Karpas-422 (cell line): ENCODE results near the gene AKT3. TPM values are rescaled to one million over a fixed set of nuclear protein-coding genes. Genes with fewer than 3 reads are reported as not detected.

Experiments
- DNase-seq: peaks from one replicate; pipeline ENCODE4 v3.0.0-alpha.2; 2015
- H2AFZ ChIP-seq: fragments of 200-600 bp; sonication (generic); 2 replicates; pipeline ENCODE4 v1.6.1; 2014; ENCODE audit warnings: antibody characterized with exemption, low read length, mixed read lengths
- H3K27ac ChIP-seq: fragments of 200-600 bp; sonication (generic); 2 replicates; pipeline ENCODE4 v1.5.1; 2014; ENCODE audit warnings: mild to moderate bottlenecking, low read length, moderate library complexity
- H3K27me3 ChIP-seq: fragments of 200-600 bp; sonication (generic); 2 replicates; pipeline ENCODE4 v1.6.1; 2014; ENCODE audit warnings: low read length, mixed read lengths
- H3K36me3 ChIP-seq: fragments of 200-600 bp; sonication (generic); 2 replicates; pipeline ENCODE4 v1.6.1; 2014; ENCODE audit warnings: low read length, mixed read lengths; ENCODE audit not compliant: insufficient read depth
- H3K4me1 ChIP-seq: fragments of 200-600 bp; sonication (generic); 2 replicates; pipeline ENCODE4 v1.6.1; 2014; ENCODE audit warnings: mild to moderate bottlenecking, low read length, mixed read lengths
- H3K4me2 ChIP-seq: fragments of 200-600 bp; sonication (generic); 2 replicates; pipeline ENCODE4 v1.6.1; 2014; ENCODE audit warnings: low read length, low read depth, mild to moderate bottlenecking; ENCODE audit not compliant: poor library complexity, severe bottlenecking
- H3K4me3 ChIP-seq: fragments of 200-600 bp; sonication (generic); 2 replicates; pipeline ENCODE4 v1.5.1; 2014; ENCODE audit warnings: mild to moderate bottlenecking, antibody characterized with exemption, low read length, mixed read lengths
- H3K79me2 ChIP-seq: fragments of 200-600 bp; sonication (generic); 2 replicates; pipeline ENCODE4 v1.6.1; 2014; ENCODE audit warnings: mild to moderate bottlenecking, low read length, mixed read lengths
- H3K9ac ChIP-seq: fragments of 200-600 bp; sonication (generic); 2 replicates; pipeline ENCODE4 v1.6.0; 2014; ENCODE audit warnings: low read length
- H3K9me2 ChIP-seq: fragments of 200-600 bp; sonication (generic), shearing (Covaris generic); replicated peaks from 2 replicates; pipeline ENCODE4 v1.6.0; 2014; ENCODE audit warnings: mild to moderate bottlenecking, low read length, moderate library complexity; ENCODE audit not compliant: insufficient read depth
- H3K9me3 ChIP-seq: fragments of 300-700, 200-600 bp; sonication (generic); 2 replicates; pipeline ENCODE4 v1.6.1; 2014; ENCODE audit warnings: low read length, mixed read lengths
- H4K20me1 ChIP-seq: fragments of 200-600 bp; sonication (generic); 2 replicates; pipeline ENCODE4 v1.6.1; 2014; ENCODE audit warnings: mild to moderate bottlenecking, antibody characterized with exemption, low read length, low read depth; ENCODE audit not compliant: insufficient read depth
- total RNA-seq: library from RNA; depleted of rRNA; stranded (reverse); fragments of >200 nt; shearing (Covaris generic); gene quantifications from 2 replicates; pipeline ENCODE4 v1.2.3, GENCODE V29; 2014; ENCODE audit warnings: low replicate concordance

Gene AKT3
- total RNA-seq, 1 experiment from 2014 or later, result 0.11 TPM

GRCh38 chr1:243462929-243463697 is 386.9 kb downstream of the AKT3 start:
- no peak overlapping the region for H3K4me3 ChIP-seq
- H3K9ac ChIP-seq, result no peak overlapping the region
- no peaks in the 10 kb centered on the region for H3K9me3 ChIP-seq
- H4K20me1 ChIP-seq, result no peaks in the 10 kb centered on the region
- no peak overlapping the region for H2AFZ ChIP-seq
- H3K79me2 ChIP-seq, result no peaks in the 10 kb centered on the region
- H3K9me2 ChIP-seq, result no peaks in the 10 kb centered on the region
- DNase-seq, result no peak
- peaks cover 9% of the 10 kb centered on the region for H3K4me1 ChIP-seq
- H3K27me3 ChIP-seq, result no peaks in the 10 kb centered on the region
- H3K4me2 ChIP-seq, result no peak overlapping the region
- H3K36me3 ChIP-seq, result no peaks in the 10 kb centered on the region
- no peak overlapping the region for H3K27ac ChIP-seq

DNA sequence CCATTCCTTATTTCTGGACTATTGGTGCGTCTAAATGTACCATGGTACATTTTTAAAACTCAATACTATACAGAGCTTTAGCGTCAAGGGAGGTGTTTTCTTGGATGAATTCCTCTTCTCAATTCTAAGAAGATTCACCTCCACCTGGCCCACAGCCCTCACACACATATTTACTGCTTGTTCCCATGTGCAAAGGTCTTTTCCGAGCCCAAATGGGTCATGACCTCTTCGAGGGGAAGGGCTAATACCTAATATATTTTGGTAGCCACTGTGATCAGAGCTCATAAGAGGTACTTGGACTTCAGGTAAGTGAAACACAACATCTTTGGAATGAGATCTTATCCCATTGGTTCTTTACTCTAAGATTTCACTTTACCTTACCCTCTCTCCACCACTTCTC is 388.3 kb downstream of the AKT3 start:
- no peak overlapping the region for H3K4me3 ChIP-seq
- H3K27me3 ChIP-seq, result no peaks in the 10 kb centered on the region
- no peak overlapping the region for H3K27ac ChIP-seq
- no peaks in the 10 kb centered on the region for H3K9me3 ChIP-seq
- peaks cover 9% of the 10 kb centered on the region for H3K4me1 ChIP-seq
- H3K79me2 ChIP-seq, result no peaks in the 10 kb centered on the region
- no peaks in the 10 kb centered on the region for H3K36me3 ChIP-seq
- no peak overlapping the region for H2AFZ ChIP-seq
- no peak overlapping the region for H3K9ac ChIP-seq
- no peaks in the 10 kb centered on the region for H4K20me1 ChIP-seq
- no peaks in the 10 kb centered on the region for H3K9me2 ChIP-seq
- no peak for DNase-seq
- no peak overlapping the region for H3K4me2 ChIP-seq

DNA sequence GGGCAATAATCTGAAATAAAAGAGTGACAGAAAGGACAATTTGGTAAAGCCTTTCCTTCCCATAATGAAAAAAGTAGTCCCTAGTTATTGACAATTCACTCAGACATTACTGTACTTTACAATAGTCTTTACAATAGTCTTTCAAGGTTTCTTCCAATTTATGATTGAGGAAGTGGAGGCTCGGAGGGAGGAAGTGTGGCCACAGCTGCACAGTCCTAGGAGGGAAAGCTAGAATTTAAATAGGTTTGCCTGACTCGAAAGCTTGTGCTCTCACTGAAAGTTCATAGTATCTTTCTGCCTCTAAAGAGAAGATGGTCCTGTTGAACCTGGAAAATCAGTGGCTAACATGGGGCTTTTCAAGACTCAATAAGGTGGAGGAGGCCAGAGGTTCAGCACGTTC is 391.0 kb downstream of the AKT3 start:
- no peaks in the 10 kb centered on the region for H4K20me1 ChIP-seq
- no peak overlapping the region for H3K4me3 ChIP-seq
- no peak overlapping the region for H3K27ac ChIP-seq
- no peaks in the 10 kb centered on the region for H3K9me2 ChIP-seq
- H3K36me3 ChIP-seq, result no peaks in the 10 kb centered on the region
- peak; percentile 61 for DNase-seq
- H2AFZ ChIP-seq, result no peak overlapping the region
- H3K9ac ChIP-seq, result no peak overlapping the region
- no peaks in the 10 kb centered on the region for H3K79me2 ChIP-seq
- H3K4me2 ChIP-seq, result no peak overlapping the region
- peaks cover 9% of the 10 kb centered on the region for H3K4me1 ChIP-seq
- no peaks in the 10 kb centered on the region for H3K9me3 ChIP-seq
- H3K27me3 ChIP-seq, result no peaks in the 10 kb centered on the region

DNA sequence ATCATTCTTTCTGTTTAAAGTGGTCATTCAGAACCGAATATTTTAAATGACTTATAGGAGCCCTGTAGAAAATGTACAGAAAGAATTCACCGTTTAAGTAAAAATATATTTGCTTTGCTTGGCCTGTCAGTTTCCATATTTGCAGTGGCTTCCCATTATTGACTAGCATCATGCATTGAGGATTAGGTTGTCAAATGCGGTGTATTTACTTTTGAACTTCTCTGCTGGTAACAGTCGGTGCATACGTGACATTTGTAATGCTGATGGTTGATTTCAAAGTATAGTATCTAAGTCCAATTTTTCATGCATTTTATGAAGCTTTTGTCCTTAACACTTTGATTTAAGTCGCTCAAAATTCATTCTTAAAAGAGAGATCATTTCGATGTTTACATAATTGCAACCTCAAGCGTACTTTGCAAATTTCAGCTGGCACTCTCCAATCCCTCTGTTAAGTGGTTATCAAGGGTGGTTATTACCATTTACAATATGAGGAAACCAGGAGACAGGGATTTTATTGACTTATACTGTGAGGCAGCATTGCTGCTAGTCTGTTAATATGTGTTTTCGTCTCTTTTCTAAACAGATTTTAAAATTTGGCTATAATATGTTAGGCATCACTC is 392.6 kb downstream of the AKT3 start:
- Histone ChIP-seq H3K27me3 (no peaks in the 10 kb centered on the region), H4K20me1 (no peaks in the 10 kb centered on the region), H3K4me3 (no peak overlapping the region), H3K9me3 (no peaks in the 10 kb centered on the region), H3K27ac (no peak overlapping the region), H3K4me2 (no peak overlapping the region), H3K36me3 (no peaks in the 10 kb centered on the region), H3K79me2 (no peaks in the 10 kb centered on the region), H2AFZ (no peak overlapping the region), H3K4me1 (peaks cover 17% of the 10 kb centered on the region), H3K9ac (no peak overlapping the region), H3K9me2 (no peaks in the 10 kb centered on the region)
- DNase-seq, result no peak

DNA sequence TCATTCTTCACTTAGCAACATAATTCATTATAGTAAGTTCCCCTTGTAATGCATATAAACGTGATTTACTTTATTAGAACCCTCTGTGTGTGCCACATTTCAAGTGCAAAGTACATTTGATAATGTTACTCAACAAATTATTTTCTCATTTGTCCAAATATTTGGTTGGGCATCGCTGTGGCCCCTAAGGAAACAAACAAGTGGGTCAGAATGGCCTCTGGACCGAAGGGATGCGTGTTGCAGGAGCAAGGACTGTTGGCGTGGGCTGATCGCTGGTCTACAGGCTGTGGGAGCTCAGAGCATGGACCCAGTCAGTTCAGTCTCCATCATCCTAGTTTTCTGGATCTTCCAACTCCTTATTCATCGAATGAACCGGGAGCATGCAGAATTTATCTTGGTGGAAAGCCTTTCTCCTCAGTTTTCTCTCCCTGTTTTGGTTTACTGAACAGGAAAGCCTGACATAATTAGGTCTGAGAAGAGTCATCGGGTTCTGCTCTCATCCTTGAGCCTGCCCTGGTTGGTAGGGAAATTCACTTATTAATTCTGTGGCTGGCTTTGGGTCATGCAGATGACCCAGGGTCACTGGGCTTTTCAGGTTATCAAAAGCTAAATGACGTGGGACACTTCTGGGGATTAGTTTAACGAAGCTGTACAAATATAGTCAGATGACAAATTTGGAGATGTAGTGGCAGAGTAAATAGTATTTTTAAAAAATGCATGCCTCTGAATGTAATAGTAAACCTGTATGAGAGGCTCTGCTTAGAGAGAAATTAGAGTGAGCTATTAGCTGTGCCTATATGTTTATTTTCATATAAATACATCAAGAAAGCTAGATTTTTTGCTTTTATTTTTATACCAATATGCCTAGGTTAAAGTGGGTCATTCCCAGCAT is 394.0 kb downstream of the AKT3 start:
- peaks cover 17% of the 10 kb centered on the region for H3K4me1 ChIP-seq
- H3K36me3 ChIP-seq, result no peaks in the 10 kb centered on the region
- DNase-seq, result no peak
- H3K9ac ChIP-seq, result no peak overlapping the region
- H3K27ac ChIP-seq, result no peak overlapping the region
- H3K27me3 ChIP-seq, result no peaks in the 10 kb centered on the region
- H3K4me2 ChIP-seq, result no peak overlapping the region
- H3K9me2 ChIP-seq, result no peaks in the 10 kb centered on the region
- no peak overlapping the region for H3K4me3 ChIP-seq
- H4K20me1 ChIP-seq, result no peaks in the 10 kb centered on the region
- H2AFZ ChIP-seq, result no peak overlapping the region
- H3K9me3 ChIP-seq, result no peaks in the 10 kb centered on the region
- no peaks in the 10 kb centered on the region for H3K79me2 ChIP-seq

DNA sequence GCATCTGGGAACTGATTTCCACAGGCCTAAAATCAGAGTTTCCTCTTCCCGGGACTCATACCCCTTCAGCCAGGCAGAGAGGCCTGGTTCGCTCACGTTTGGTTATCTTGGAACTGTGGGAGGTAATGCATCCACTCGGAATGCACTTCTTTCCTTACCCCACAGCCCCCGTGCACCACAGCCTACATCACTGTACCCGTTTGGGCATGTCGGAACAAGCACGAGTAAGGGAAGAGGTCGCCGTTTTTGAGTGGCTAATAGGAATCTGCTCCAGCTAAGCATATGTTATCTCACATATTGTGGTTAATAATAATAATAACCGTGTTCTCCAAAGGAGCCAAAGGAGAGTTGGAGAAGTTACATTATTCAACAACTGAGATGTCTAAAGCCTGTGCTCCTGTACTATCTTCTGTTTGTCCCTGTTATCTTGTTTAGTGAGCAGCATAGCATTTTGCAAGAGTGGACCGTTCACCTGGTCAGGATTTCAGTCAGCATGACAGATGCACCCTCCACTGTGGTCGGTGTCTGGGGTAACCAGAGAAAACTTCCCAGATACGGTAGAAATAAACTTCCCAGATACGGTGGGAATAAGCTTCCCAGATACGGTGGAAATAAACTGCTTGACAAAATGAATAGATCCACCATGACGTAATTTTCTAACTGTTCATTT is 395.6 kb downstream of the AKT3 start:
- Histone ChIP-seq H3K9me3 (no peaks in the 10 kb centered on the region), H3K4me1 (peaks cover 17% of the 10 kb centered on the region), H3K79me2 (no peaks in the 10 kb centered on the region), H3K27me3 (no peaks in the 10 kb centered on the region), H3K9me2 (no peaks in the 10 kb centered on the region), H2AFZ (no peak overlapping the region), H3K9ac (no peak overlapping the region), H3K4me3 (no peak overlapping the region), H3K4me2 (no peak overlapping the region), H4K20me1 (no peaks in the 10 kb centered on the region), H3K36me3 (no peaks in the 10 kb centered on the region), H3K27ac (no peak overlapping the region)
- no peak for DNase-seq

- Histone ChIP-seq H3K36me3 (no peaks in the 10 kb centered on the region), H3K9me2 (no peaks in the 10 kb centered on the region), H4K20me1 (no peaks in the 10 kb centered on the region), H3K9me3 (no peaks in the 10 kb centered on the region), H2AFZ (no peak overlapping the region), H3K27me3 (no peaks in the 10 kb centered on the region), H3K4me2 (no peak overlapping the region), H3K9ac (no peak overlapping the region), H3K4me3 (no peak overlapping the region), H3K4me1 (peaks cover 8% of the 10 kb centered on the region), H3K79me2 (no peaks in the 10 kb centered on the region), H3K27ac (no peak overlapping the region)
- DNase-seq, result no peak
Measured at GRCh38 chr1:243452092-243452491, 398.0 kb downstream of the AKT3 start.

GRCh38 chr1:243449373-243449772 is 400.7 kb downstream of the AKT3 start:
- H3K27me3 ChIP-seq, result no peaks in the 10 kb centered on the region
- H3K79me2 ChIP-seq, result no peaks in the 10 kb centered on the region
- H3K9ac ChIP-seq, result no peak overlapping the region
- no peak overlapping the region for H3K4me2 ChIP-seq
- H2AFZ ChIP-seq, result no peak overlapping the region
- H3K27ac ChIP-seq, result no peak overlapping the region
- H3K4me1 ChIP-seq, result peaks cover 8% of the 10 kb centered on the region
- DNase-seq, result no peak
- H3K4me3 ChIP-seq, result no peak overlapping the region
- no peaks in the 10 kb centered on the region for H3K9me3 ChIP-seq
- H4K20me1 ChIP-seq, result no peaks in the 10 kb centered on the region
- H3K36me3 ChIP-seq, result no peaks in the 10 kb centered on the region
- no peaks in the 10 kb centered on the region for H3K9me2 ChIP-seq
